Heart right ventricle (tissue), 16 donors: ENCODE measurements around the gene DEFB110. TPM values are rescaled to one million over a fixed set of nuclear protein-coding genes. Genes with fewer than 3 reads are reported as not detected.

Experiments
- ATAC-seq, 8 donors: fragments of 200-7000 bp; cut with Tn5 transposase; one replicate each; pipeline ENCODE4 v1.9.1; 2020; ENCODE audit warnings: mild to moderate bottlenecking in 8 of 8, moderate library complexity in 8 of 8, moderate number of reproducible peaks in 1 of 8
- DNase-seq, 2 donors: peaks; one replicate each; pipeline ENCODE4 v3.0.0-alpha.2; 2020
- H3K27ac ChIP-seq, 10 donors: fragments of 200-600 bp; sonication (generic) in 2 of 10; one replicate each; pipeline versions ENCODE4 v1.5.0 to v1.8.0; 2020 to 2022; ENCODE audit warnings: mild to moderate bottlenecking in 3 of 10
- H3K27me3 ChIP-seq, 7 donors: fragments of 200-600 bp; one replicate each; pipeline ENCODE4 v1.8.0; 2021 to 2022; ENCODE audit warnings: mild to moderate bottlenecking in 2 of 7
- H3K36me3 ChIP-seq, 9 donors: fragments of 200-600 bp; sonication (generic) in 1 of 9; one replicate each; pipeline versions ENCODE4 v1.5.0 to v1.8.0; 2020 to 2022; ENCODE audit warnings: mild to moderate bottlenecking in 2 of 9
- H3K4me1 ChIP-seq, 9 donors: fragments of 200-600 bp; sonication (generic) in 1 of 9; one replicate each; pipeline versions ENCODE4 v1.5.0 to v1.8.0; 2020 to 2022; ENCODE audit warnings: mild to moderate bottlenecking in 4 of 9
- H3K4me3 ChIP-seq, 10 donors: fragments of 200-600 bp; sonication (generic) in 2 of 10; one replicate each; pipeline versions ENCODE4 v1.5.0 to v1.8.0; 2020 to 2022; ENCODE audit warnings: mild to moderate bottlenecking in 7 of 10, moderate library complexity in 2 of 10
- H3K9me3 ChIP-seq, 11 donors: fragments of 200-600 bp in 10 of 11; sonication (generic) in 2 of 11; one replicate each; pipeline versions ENCODE4 v1.5.0 to v1.8.0; 2013 to 2022; ENCODE audit warnings: mild to moderate bottlenecking in 2 of 11, control low read depth in 1 of 11, moderate library complexity in 1 of 11
- CTCF ChIP-seq, 9 donors: fragments of 200-600 bp; sonication (generic) in 2 of 9; IDR thresholded peaks; one replicate each; pipeline versions ENCODE4 v1.5.0 to v1.8.0; 2021 to 2022; ENCODE audit warnings: antibody characterized with exemption in 9 of 9, mild to moderate bottlenecking in 5 of 9, moderate library complexity in 1 of 9
- WGBS, 2 donors: extraction: QIAGEN DNeasy Blood & Tissue Kit; methylation state at CpG; one replicate each; pipeline ENCODE4 v1.1.7; 2013; ENCODE audit warnings: inconsistent platforms in 1 of 2; 5-methylcytosine and 5-hydroxymethylcytosine counted together
- intact Hi-C, 10 donors: fragments of 100-400 bp; cut with DNase I; formaldehyde crosslinking; loops; one replicate each; pipeline versions ENCODE4 v1.11.1 to v1.14.2; 2022
- polyA plus RNA-seq, 2 donors: library from polyadenylated mRNA; stranded (reverse); fragments of 200-250 nt; gene quantifications; one replicate each; pipeline ENCODE4 v1.2.3, GENCODE V29; 2013
- total RNA-seq, 10 donors: library from RNA; stranded (reverse); fragmentation: NEBNext Ultra II Directional in 3 of 10; extraction: Animal tissue kit (Norgen Biotek cat#: 25700) in 3 of 10; gene quantifications; one replicate each; pipeline versions ENCODE4 v1.2.1 to v1.2.4, GENCODE V29; 2021 to 2023
- donor health status: Arrhythmogenic right ventricular cardiomyopathy.
- donor health status: ischemic (EF 13 %, LVEDD 7.1; RV severe dilation, severe dysfunction).
- donor health status: healthy with polysubstance abuse.
- donor health status: DM: no; HTN: yes; CAD: no.
- donor health status: DM: no; HTN: no; CAD: no.
- donor health status: ischemic (EF 25% LVEDD 6.9; RV normal size, moderate dysfunction).
- donor health status: ischemic (EF 25% LVEDD 5.7; RV mildly dilated, moderate dysfunction).
- donor health status: healthy.
- donor health status: DM: yes; HTN: yes; CAD: no.
- donor health status: Ischemic cardiomyopathy.
- donor health status: ischemic (EF 35%, LVEDD 5.7; RV mildly dilated, moderate dysfunction).
- donor health status: nonischemic (EF 11% LVEDD 7.7; RV severe dilation, severe dysfunction).
- donor health status: DM: yes; HTN: yes; CAD: no.
- donor health status: PGD.
- donor health status: ischemic (EF 29% LVEDD 5.4; RV normal size, mild dysfunction).
- donor health status: nonischemic (EF 23%, LVEDD 6.1; RV moderate dilation, normal function).

DEFB110 gene
- total and polyA plus RNA-seq, 12 donors, result not detected

- intact Hi-C loops, result no loop called here
- no peaks in the 10 kb centered on the region for H3K36me3 ChIP-seq
- H3K4me3 ChIP-seq, result no peak overlapping the region
- no peak for TF ChIP-seq CTCF (IDR thresholded peaks at IDR 0.05)
- no peak for ATAC-seq
- no peaks in the 10 kb centered on the region for H3K4me1 ChIP-seq
- no peak for DNase-seq
- 84 to 85% methylated on average over 4 of the region's 4 CpGs for WGBS, 2 donors
- H3K27me3 ChIP-seq, result no peaks in the 10 kb centered on the region
- no peak overlapping the region for H3K27ac ChIP-seq
- H3K9me3 ChIP-seq, result no peaks in the 10 kb centered on the region
Measured at GRCh38 chr6:49979584-49979983, 42.2 kb downstream of the DEFB110 start.

GRCh38 chr6:49978332-49979226 is 43.2 kb downstream of the DEFB110 start:
- Histone ChIP-seq H3K4me1 (no peaks in the 10 kb centered on the region), H3K36me3 (no peaks in the 10 kb centered on the region), H3K9me3 (no peaks in the 10 kb centered on the region), H3K4me3 (peak overlapping the region in 1 of 10 donors; percentile 14), H3K27me3 (no peaks in the 10 kb centered on the region), H3K27ac (no peak overlapping the region)
- TF ChIP-seq CTCF (IDR thresholded peaks at IDR 0.05), result no peak
- intact Hi-C loops, result no loop called here
- 53 to 54% methylated on average over 3 of the region's 3 CpGs for WGBS, 2 donors
- DNase-seq, result no peak
- ATAC-seq, result no peak

- no peaks in the 10 kb centered on the region for H3K36me3 ChIP-seq
- intact Hi-C loops, result no loop called here
- no peaks in the 10 kb centered on the region for H3K27me3 ChIP-seq
- no peak for TF ChIP-seq CTCF (IDR thresholded peaks at IDR 0.05)
- H3K9me3 ChIP-seq, result no peaks in the 10 kb centered on the region
- no peak for ATAC-seq
- no peak for DNase-seq
- WGBS, 2 donors, result 68 to 69% methylated on average over 2 of the region's 2 CpGs
- no peak within 1 kb of the TSS for H3K27ac ChIP-seq
- H3K4me3 ChIP-seq, result no peak within 1 kb of the TSS
- no peaks in the 10 kb centered on the region for H3K4me1 ChIP-seq
Measured at GRCh38 chr6:49969605-49970004, 52.2 kb downstream of the DEFB110 start, which contains the start of gene DEFB113. Gene DEFB113 (minus strand): TSS chr6:49969625. CDS start chr6:49969625, 0 bp downstream.

Other genes with a start within 250 kb of the DEFB110 start
- gene PGK2, start 234.7 kb downstream of the DEFB110 start, total RNA-seq, result not detected
- not detected for gene PGK2, start 234.7 kb downstream of the DEFB110 start, polyA plus RNA-seq
- not detected for gene CRISP1, start 155.5 kb downstream of the DEFB110 start, total RNA-seq
- not detected for gene CRISP1, start 155.5 kb downstream of the DEFB110 start, polyA plus RNA-seq
- gene DEFB114, start 57.8 kb downstream of the DEFB110 start, total RNA-seq, result not detected
- gene DEFB114, start 57.8 kb downstream of the DEFB110 start, polyA plus RNA-seq, result not detected
- not detected for gene DEFB113, start 52.4 kb downstream of the DEFB110 start, total RNA-seq
- not detected for gene DEFB113, start 52.4 kb downstream of the DEFB110 start, polyA plus RNA-seq
- gene DEFB112, start 27.9 kb upstream of the DEFB110 start, total RNA-seq, result not detected
- not detected for gene DEFB112, start 27.9 kb upstream of the DEFB110 start, polyA plus RNA-seq